Inflammatory macrophage treated with lipopolysaccharide for 4 hours (primary cell): ENCODE results near the gene DCAF15.

ENCODE experiments used
- DNase-seq: peaks from one replicate; pipeline ENCODE4 v3.0.0-alpha.2; 2020

DCAF15 gene

GRCh38 chr19:13978351-13979243 lies 26.3 kb downstream of the DCAF15 start:
- DNase-seq = no peak

DNA sequence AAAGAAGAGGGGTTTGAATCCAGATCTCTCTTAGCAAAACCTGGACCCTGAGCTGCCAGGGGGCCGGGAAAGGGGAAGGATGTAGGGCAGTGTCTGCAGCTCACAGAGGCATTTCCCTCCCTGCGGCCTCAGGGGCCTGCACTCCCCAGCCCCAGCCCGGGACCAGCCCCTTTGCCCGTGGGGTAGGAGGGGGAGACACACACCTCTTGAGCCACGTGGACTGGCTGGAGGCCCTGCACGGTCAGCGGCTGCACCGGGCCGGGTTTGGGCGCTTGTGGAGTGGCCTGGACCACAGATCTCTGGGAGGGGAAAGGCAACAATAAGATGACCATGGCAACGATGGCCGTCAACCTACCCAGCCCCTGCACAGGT lies 26.9 kb downstream of the DCAF15 start:
- no peak for DNase-seq

GRCh38 chr19:13979686-13980085 lies 27.4 kb downstream of the DCAF15 start:
- no peak for DNase-seq

GRCh38 chr19:13980340-13980739 lies 28.0 kb downstream of the DCAF15 start:
- no peak for DNase-seq

DNA sequence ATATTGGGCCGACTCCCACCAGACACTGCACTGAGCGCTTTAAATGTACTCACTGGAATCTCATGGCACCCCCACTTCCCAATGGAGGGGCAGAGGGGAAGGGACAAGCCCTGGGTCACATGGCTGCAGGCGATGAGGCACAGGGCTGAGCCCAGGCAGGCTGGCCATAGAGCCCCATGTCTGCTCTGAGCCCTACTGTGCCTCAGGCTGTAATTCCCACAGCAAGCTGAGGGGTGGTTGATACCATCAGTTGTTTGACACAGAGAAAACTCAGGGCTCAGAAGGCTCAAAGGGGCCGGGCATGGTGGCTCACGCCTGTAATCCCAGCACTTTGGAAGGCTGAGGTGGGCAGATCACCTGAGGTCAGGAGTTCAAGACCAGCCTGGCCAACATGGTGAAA lies 28.7 kb downstream of the DCAF15 start:
- no peak for DNase-seq

- DNase-seq = no peak
Measured at GRCh38 chr19:13981467-13981866, 29.2 kb downstream of the DCAF15 start.

- DNase-seq = no peak
Measured at GRCh38 chr19:13981988-13982501, 29.7 kb downstream of the DCAF15 start.

DNA sequence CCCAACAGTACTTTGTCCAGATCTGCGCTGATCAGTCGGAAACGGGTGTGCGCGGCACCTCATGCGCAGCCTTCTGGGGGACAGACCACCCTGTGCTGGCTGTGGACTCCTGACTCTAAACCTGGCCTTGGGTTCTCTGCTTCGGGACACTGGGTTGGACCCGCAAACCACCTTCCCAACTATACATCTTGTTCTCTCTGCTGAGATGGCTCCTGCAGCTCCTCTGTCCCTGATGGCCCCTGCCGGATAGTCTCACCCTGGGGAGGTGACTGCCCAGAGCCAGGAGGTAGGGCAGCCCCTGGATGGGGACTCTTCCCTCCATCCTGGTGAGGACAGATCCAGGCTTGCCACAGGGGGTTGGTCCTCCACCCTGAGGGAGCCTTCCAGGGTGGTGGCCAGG lies 30.5 kb downstream of the DCAF15 start:
- no peak for DNase-seq

DNA sequence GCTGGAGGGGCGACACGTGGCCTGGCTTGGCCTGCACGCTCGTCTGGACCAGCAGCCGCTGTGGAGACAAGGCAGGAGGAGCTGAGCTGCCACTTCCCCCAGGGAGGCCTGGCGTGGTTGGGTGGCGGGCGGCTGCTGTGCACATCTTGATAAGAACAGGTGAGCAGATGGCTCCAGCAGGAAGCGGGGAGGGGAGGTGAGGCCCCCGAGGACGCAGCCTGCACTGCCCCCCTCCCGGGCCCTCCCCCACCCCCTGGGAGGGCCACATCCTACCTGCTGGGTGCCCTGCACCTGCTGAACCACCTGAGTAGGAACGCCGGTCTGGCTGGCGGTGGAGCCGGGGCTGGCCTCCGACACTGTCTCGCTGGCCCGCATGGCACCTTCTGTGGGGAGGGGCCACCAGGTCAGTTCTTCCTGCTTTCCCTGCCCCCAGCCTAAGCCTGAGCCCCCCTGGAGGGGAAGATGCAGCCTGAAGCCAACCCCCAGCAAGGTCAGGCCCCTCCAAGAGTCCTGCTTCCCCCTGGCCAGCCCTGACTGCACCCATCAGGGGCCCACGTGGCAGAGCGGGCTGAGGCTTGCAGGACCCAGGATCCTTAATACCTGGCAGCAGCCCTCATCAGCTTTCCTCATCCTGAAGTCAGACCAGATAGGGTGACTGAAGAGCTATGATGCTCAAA lies 31.0 kb downstream of the DCAF15 start:
- DNase-seq = no peak

DNA sequence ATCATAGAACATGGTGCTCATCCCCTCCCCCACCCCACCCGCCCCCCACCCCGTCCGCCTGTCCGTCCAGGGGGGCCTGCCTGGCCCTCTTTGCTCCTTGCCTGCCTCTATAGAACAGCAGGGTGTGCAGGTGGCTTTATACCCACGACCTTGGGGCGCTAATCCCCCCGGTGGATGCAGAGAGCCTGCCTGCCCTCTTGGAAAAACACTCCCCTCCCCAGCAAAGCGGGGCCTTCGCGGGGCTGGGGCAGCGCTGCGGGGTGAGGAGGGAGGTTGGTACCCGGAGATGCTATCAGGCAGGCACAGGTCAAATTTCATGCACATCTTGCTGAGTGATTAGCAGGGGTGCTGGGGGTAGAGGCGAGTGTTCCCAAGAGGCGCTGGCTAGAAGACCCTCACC lies 31.9 kb downstream of the DCAF15 start:
- DNase-seq = no peak

- DNase-seq = peak; percentile 35
Measured at GRCh38 chr19:13984875-13985741, 32.8 kb downstream of the DCAF15 start.

- DNase-seq = no peak
Measured at GRCh38 chr19:13985771-13986347, 33.5 kb downstream of the DCAF15 start.

DNA sequence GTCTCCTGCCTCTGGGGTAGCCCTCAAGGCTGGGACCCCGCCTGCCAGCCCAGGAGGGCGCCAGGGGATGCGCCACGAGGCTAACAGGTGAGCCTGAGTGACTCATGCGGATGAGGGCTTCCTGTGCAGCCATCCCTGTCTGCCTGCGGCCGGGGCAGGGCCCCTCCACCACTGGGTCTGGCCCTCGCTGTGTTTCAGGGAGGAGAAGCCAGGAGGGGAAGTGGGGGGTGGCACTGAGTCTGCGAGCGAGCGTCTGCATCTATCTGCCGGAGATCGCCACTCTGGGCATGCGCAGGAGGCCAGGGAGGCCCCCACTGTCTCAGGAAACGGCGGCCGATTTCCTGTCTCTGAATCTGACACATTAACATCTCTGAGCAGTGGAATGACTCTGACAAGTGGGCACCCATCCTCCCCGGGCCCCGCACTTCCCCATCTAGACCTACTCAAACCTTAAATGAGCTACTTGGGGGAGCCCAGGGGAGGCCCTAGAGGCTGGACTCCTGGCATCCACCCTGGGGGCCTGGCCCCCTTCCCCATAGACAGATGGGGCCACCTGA lies 34.1 kb downstream of the DCAF15 start:
- DNase-seq = peak; percentile 95

DNA sequence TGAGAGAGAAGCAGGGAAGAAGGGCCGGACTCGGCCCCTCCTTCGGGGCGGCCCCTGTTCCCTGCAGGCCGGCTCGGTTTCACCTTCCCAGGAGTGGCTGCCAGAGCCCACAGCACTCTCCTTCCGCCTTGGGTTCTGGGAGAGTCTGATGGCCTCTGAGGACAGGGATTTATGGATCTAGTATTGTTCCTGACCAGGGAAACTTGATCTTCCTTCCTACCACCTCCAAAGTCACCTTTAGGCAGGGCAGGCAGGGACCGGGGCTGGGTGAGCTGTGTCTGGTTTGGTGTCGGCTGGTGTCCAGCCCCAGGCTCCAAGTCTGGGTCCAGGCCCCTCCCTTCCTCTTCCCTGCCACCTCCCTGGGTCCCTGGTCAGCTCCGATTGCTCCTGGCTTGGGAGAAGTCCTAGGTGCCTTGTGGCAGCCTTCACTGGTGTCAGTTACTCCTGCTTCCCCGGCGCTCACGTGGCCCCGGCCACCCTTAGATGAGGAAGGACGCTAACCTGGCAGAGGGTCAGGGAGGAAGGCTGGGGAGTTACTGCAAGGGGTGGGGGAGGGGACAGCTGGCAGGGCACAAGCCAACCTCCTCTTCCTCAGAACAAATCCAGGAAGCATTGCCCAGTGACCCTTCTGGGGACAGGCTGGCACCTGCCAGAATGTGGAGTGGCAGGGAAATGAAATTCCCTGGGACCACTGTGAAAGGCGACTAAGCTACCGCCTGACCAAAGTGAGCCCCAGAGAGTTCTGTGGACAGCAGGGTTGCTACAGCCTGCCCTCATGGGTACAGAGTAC lies 35.0 kb downstream of the DCAF15 start:
- peak; percentile 33 for DNase-seq

- DNase-seq = no peak
Measured at GRCh38 chr19:13989487-13989886, 37.2 kb downstream of the DCAF15 start.

DNA sequence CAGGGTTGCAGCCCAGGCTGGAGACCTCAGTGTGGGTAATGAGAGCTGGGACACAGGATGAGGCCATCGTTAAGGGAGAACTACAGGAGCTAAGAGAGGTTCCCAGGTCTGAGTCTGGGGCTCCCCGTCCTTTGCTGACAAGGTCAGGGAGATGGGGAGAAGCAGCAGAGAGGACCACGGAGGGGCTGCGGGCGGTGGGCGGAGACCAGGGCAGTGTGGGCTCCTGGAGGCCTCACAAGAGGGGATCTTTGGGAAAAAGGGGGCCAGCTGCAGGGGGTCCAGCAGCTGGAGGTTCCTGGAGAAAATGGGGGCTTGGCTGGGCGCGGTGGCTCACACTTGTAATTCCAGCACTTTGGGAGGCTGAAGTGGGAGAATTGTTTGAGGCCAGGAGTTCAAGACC lies 37.8 kb downstream of the DCAF15 start:
- no peak for DNase-seq

GRCh38 chr19:13992025-13992424 lies 39.7 kb downstream of the DCAF15 start:
- DNase-seq = no peak

DNA sequence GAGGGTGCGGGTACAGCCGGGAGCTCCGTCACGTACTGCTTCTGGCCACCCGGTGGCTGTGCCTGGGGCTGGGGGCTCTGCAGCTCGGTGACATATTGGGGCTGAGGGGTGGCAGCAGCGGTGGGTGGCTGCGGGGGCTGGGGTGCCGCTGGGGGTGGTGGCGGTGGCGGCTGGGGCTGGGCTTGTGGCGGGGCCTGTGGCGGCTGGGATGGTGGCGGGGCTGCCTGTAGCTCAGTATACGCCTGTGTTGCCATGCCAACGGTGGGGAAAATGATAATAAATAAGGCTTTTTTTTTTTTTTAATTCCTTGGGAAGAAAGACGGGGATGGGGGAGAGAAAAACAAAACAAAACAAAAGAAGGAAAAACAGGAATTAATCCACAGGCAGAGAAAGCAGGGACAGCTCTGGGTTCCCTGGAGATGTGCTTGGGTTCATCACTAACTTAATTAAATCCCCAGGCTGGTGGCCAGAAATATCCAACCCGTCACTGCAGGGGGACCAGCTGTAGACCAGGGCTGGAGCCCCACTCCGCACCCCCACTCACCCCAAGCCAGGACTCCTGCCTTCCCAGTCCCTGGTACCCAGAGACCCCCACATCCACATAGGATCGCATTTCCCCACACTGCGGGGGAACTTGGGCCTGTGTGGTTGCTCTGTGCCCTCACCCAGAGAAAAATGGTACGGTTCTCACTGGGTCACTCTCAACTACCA lies 41.4 kb downstream of the DCAF15 start:
- DNase-seq = no peak

GRCh38 chr19:13995017-13995728 lies 42.9 kb downstream of the DCAF15 start:
- no peak for DNase-seq
